ENCODE results near the gene CIB2. TPM values are rescaled to one million over a fixed set of nuclear protein-coding genes. Genes with fewer than 3 reads are reported as not detected.

Gene CIB2
- polyA plus RNA-seq, 1 donor = 15.6 TPM

- DNase-seq (ENCODE audit: low read depth) = no peak
These were observed 65.0 kb downstream of the CIB2 start for GRCh38 chr15:78065973-78066946.

GRCh38 chr15:78065284-78065872, 65.9 kb downstream of the CIB2 start:
- DNase-seq (ENCODE audit: low read depth) = no peak

- peak; percentile 72 for DNase-seq (ENCODE audit: low read depth)
These were observed 66.7 kb downstream of the CIB2 start for GRCh38 chr15:78064544-78064943.

GRCh38 chr15:78063970-78064385, 67.3 kb downstream of the CIB2 start:
- DNase-seq (ENCODE audit: low read depth) = no peak

GRCh38 chr15:78063217-78063616, 68.0 kb downstream of the CIB2 start:
- no peak for DNase-seq (ENCODE audit: low read depth)

GRCh38 chr15:78061963-78062427, 69.2 kb downstream of the CIB2 start:
- no peak for DNase-seq (ENCODE audit: low read depth)

- no peak for DNase-seq (ENCODE audit: low read depth)
These were observed 71.0 kb downstream of the CIB2 start for GRCh38 chr15:78060232-78060631.

GRCh38 chr15:78059110-78059839, 72.0 kb downstream of the CIB2 start:
- no peak for DNase-seq (ENCODE audit: low read depth)

GRCh38 chr15:78058401-78058935, 72.8 kb downstream of the CIB2 start:
- no peak for DNase-seq (ENCODE audit: low read depth)

- no peak for DNase-seq (ENCODE audit: low read depth)
These were observed 73.4 kb downstream of the CIB2 start for GRCh38 chr15:78057803-78058202.

GRCh38 chr15:78056714-78057269, 74.5 kb downstream of the CIB2 start:
- DNase-seq (ENCODE audit: low read depth) = no peak

- no peak for DNase-seq (ENCODE audit: low read depth)
These were observed 75.1 kb downstream of the CIB2 start for GRCh38 chr15:78055919-78056713.

GRCh38 chr15:78054966-78055365, 76.3 kb downstream of the CIB2 start:
- no peak for DNase-seq (ENCODE audit: low read depth)

Other genes starting within 250 kb of the CIB2 start
- gene TBC1D2B, start 53.7 kb downstream of the CIB2 start, polyA plus RNA-seq (ENCODE audit: insufficient read length) = 25.5 TPM
- gene SH2D7, start 38.9 kb downstream of the CIB2 start, polyA plus RNA-seq (ENCODE audit: insufficient read length) = 0.09 TPM
- gene IDH3A, start 17.9 kb upstream of the CIB2 start, polyA plus RNA-seq (ENCODE audit: insufficient read length) = 40.6 TPM
- 0.18 TPM for gene ACSBG1, start 103.1 kb upstream of the CIB2 start, polyA plus RNA-seq (ENCODE audit: insufficient read length)
- 92.8 TPM for gene DNAJA4, start 133.1 kb upstream of the CIB2 start, polyA plus RNA-seq (ENCODE audit: insufficient read length)
- 55.7 TPM for gene SKIC8, start 168.2 kb upstream of the CIB2 start, polyA plus RNA-seq (ENCODE audit: insufficient read length)
- gene CRABP1, start 208.9 kb upstream of the CIB2 start, polyA plus RNA-seq (ENCODE audit: insufficient read length) = 29.2 TPM